Liver (tissue), 9 donors: Measurements from ENCODE around the gene SPTLC1. TPM values are rescaled to one million over a fixed set of nuclear protein-coding genes. Genes with fewer than 3 reads are reported as not detected.

Experiments used
- DNase-seq: peaks from one replicate; pipeline ENCODE4 v3.0.0-alpha.2; 2017; ENCODE audit warnings: low spot score
- H3K27ac ChIP-seq, 2 donors: one replicate each; pipeline ENCODE4 v1.7.0; 2013; ENCODE audit warnings: inconsistent platforms in 2 of 2, low read length in 2 of 2, control low read depth in 1 of 2, low read depth in 1 of 2, mild to moderate bottlenecking in 1 of 2
- H3K27me3 ChIP-seq, 4 donors: one replicate each; pipeline versions ENCODE4 v1.6.1 to v1.7.0; 2013; ENCODE audit warnings: low read length in 3 of 4, inconsistent platforms in 1 of 4, mild to moderate bottlenecking in 1 of 4, moderate library complexity in 1 of 4; ENCODE audit not compliant: control insufficient read depth in 4 of 4, insufficient read depth in 4 of 4
- H3K36me3 ChIP-seq, 4 donors: one replicate each; pipeline versions ENCODE4 v1.6.1 to v1.7.0; 2013; ENCODE audit warnings: low read length in 3 of 4, mild to moderate bottlenecking in 3 of 4, low read depth in 1 of 4, moderate library complexity in 1 of 4; ENCODE audit not compliant: control insufficient read depth in 4 of 4, insufficient read depth in 3 of 4
- H3K4me1 ChIP-seq, 4 donors: one replicate each; pipeline versions ENCODE4 v1.6.1 to v1.7.0; 2013; ENCODE audit warnings: low read length in 3 of 4, mild to moderate bottlenecking in 3 of 4, moderate library complexity in 1 of 4; ENCODE audit not compliant: control insufficient read depth in 4 of 4, insufficient read depth in 4 of 4
- H3K4me3 ChIP-seq, 3 donors: one replicate each; pipeline versions ENCODE4 v1.6.1 to v1.7.0; 2013; ENCODE audit warnings: low read length in 3 of 3, control low read depth in 1 of 3, low read depth in 1 of 3, mild to moderate bottlenecking in 1 of 3
- H3K9ac ChIP-seq, 2 donors: one replicate each; pipeline ENCODE4 v1.7.0; 2013; ENCODE audit warnings: low read length in 2 of 2, mild to moderate bottlenecking in 2 of 2, moderate library complexity in 2 of 2, control low read depth in 1 of 2, low read depth in 1 of 2
- H3K9me3 ChIP-seq, 4 donors: one replicate each; pipeline versions ENCODE4 v1.6.1 to v1.7.0; 2013; ENCODE audit warnings: low read length in 3 of 4; ENCODE audit not compliant: control insufficient read depth in 4 of 4
- EGR1 ChIP-seq, 2 donors: IDR thresholded peaks; 2 replicates each; pipeline ENCODE4 v1.6.1; 2016 to 2018; ENCODE audit warnings: antibody characterized with exemption in 2 of 2, low read depth in 2 of 2
- FOXA1 ChIP-seq: IDR thresholded peaks from 2 replicates; pipeline ENCODE4 v1.6.1; 2016; ENCODE audit warnings: antibody characterized with exemption
- FOXA2 ChIP-seq: IDR thresholded peaks from 2 replicates; pipeline ENCODE4 v1.6.1; 2016; ENCODE audit warnings: antibody characterized with exemption
- GABPA ChIP-seq, 2 donors: IDR thresholded peaks in 1 of 2; conservative IDR thresholded peaks in 1 of 2; 2 replicates each; pipeline ENCODE4 v1.6.1; 2016; ENCODE audit warnings: antibody characterized with exemption in 2 of 2, mild to moderate bottlenecking in 1 of 2, moderate library complexity in 1 of 2
- HNF4A ChIP-seq, 2 donors: conservative IDR thresholded peaks; 2 replicates each; pipeline ENCODE4 v1.6.1; 2016; ENCODE audit warnings: antibody characterized with exemption in 2 of 2, mild to moderate bottlenecking in 2 of 2
- JUND ChIP-seq, 2 donors: IDR thresholded peaks; 2 replicates each; pipeline ENCODE4 v1.6.1; 2016; ENCODE audit warnings: antibody characterized with exemption in 2 of 2
- NR2F2 ChIP-seq: IDR thresholded peaks from 2 replicates; pipeline ENCODE4 v1.6.1; 2016; ENCODE audit warnings: antibody characterized with exemption
- RXRA ChIP-seq, 2 donors: IDR thresholded peaks; 2 replicates each; pipeline ENCODE4 v1.6.1; 2017 to 2018; ENCODE audit warnings: antibody characterized with exemption in 2 of 2, mild to moderate bottlenecking in 1 of 2
- SP1 ChIP-seq: IDR thresholded peaks from 2 replicates; pipeline ENCODE4 v1.6.1; 2018; ENCODE audit warnings: antibody characterized with exemption, mild to moderate bottlenecking
- TAF1 ChIP-seq: conservative IDR thresholded peaks from 2 replicates; pipeline ENCODE4 v1.6.1; 2016; ENCODE audit warnings: antibody characterized with exemption, mild to moderate bottlenecking
- YY1 ChIP-seq: IDR thresholded peaks from 2 replicates; pipeline ENCODE4 v1.6.1; 2016; ENCODE audit warnings: antibody characterized with exemption, mild to moderate bottlenecking
- WGBS: extraction: QIAGEN DNeasy Blood & Tissue Kit; methylation state at CpG from one replicate; pipeline ENCODE4 v1.1.7; 2013; 5-methylcytosine and 5-hydroxymethylcytosine counted together
- polyA plus RNA-seq, 2 donors: library from polyadenylated mRNA; stranded (reverse) in 1 of 2; unstranded in 1 of 2; fragments of 200-250 nt in 1 of 2; fragments of >200 nt in 1 of 2; fragmentation: Nextera tagmentation in 1 of 2; extraction: Ambion mirVana in 1 of 2; gene quantifications; one replicate each; pipeline versions ENCODE4 v1.2.1 to v1.2.3, GENCODE V29; 2013 to 2015
- total RNA-seq, 2 donors: library from RNA; depleted of rRNA; stranded (reverse); fragments of >200 nt; gene quantifications; one replicate each; pipeline ENCODE4 v1.2.3, GENCODE V29; 2014
- TF ChIP-seq, protein P1 (sequence below): IDR thresholded peaks from 2 replicates; pipeline ENCODE4 v1.6.1; 2016; ENCODE audit warnings: antibody characterized with exemption
- TF ChIP-seq, protein P2 (sequence below): IDR thresholded peaks from 2 replicates; pipeline ENCODE4 v1.6.1; 2016; ENCODE audit warnings: antibody characterized with exemption, mild to moderate bottlenecking
- TF ChIP-seq, protein P3 (sequence below): IDR thresholded peaks from 2 replicates; pipeline ENCODE4 v1.6.1; 2016; ENCODE audit warnings: antibody characterized with exemption
- TF ChIP-seq, protein P4 (sequence below): fragments of 150-350 bp; IDR thresholded peaks from 2 replicates; pipeline ENCODE4 v1.5.1; 2017; ENCODE audit warnings: improper control_type of control experiment, low read depth, low read length; ENCODE audit not compliant: missing input control
- TF ChIP-seq, protein P5 (sequence below): IDR thresholded peaks from 2 replicates; pipeline ENCODE4 v1.6.1; 2016; ENCODE audit warnings: antibody characterized with exemption
- donor health status: healthy.
- donor health status: healthy.
- donor health status: healthy.
- donor health status: healthy.
- donor health status: healthy.

The SPTLC1 gene
- total and polyA plus RNA-seq, 4 donors, result 9.9 to 38.0 (median 19.8) TPM

DNA sequence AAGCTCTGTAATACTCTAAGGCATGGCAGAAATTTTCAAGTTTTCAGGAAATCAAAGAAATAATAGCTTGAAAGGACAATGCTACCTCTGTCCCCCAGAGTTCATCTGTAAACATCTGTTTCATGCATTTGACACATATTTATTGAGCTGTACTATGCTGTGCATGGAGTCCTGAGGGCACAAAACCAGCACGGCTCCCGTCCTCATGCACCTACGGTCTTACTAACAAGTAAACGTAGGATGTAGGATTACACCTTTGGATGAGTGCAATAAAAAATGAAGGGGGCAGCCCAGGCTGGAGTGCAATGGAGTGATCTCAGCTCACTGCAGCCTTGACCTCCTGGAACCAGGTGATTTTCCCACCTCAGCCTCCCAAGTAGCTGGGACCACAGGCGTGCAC lies 81.9 kb downstream of the SPTLC1 start:
- DNase-seq, result no peak
- H3K9ac ChIP-seq, result no peak overlapping the region
- no peaks in the 10 kb centered on the region for H3K4me1 ChIP-seq
- H3K27me3 ChIP-seq, result no peaks in the 10 kb centered on the region
- no peak overlapping the region for H3K27ac ChIP-seq
- peaks cover 6 to 34% (median 23%) of the 10 kb centered on the region in 4 donors for H3K36me3 ChIP-seq
- 97% methylated on average over 5 of the region's 5 CpGs for WGBS
- H3K9me3 ChIP-seq, result no peaks in the 10 kb centered on the region
- TF ChIP-seq TAF1, result no peak
- no peak for TF ChIP-seq EGR1 (IDR thresholded peaks at IDR 0.05; ENCODE audit: low read depth in 2 of 2)
- TF ChIP-seq, protein P1, sequence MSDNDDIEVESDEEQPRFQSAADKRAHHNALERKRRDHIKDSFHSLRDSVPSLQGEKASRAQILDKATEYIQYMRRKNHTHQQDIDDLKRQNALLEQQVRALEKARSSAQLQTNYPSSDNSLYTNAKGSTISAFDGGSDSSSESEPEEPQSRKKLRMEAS, result no peak
- TF ChIP-seq, protein P2, sequence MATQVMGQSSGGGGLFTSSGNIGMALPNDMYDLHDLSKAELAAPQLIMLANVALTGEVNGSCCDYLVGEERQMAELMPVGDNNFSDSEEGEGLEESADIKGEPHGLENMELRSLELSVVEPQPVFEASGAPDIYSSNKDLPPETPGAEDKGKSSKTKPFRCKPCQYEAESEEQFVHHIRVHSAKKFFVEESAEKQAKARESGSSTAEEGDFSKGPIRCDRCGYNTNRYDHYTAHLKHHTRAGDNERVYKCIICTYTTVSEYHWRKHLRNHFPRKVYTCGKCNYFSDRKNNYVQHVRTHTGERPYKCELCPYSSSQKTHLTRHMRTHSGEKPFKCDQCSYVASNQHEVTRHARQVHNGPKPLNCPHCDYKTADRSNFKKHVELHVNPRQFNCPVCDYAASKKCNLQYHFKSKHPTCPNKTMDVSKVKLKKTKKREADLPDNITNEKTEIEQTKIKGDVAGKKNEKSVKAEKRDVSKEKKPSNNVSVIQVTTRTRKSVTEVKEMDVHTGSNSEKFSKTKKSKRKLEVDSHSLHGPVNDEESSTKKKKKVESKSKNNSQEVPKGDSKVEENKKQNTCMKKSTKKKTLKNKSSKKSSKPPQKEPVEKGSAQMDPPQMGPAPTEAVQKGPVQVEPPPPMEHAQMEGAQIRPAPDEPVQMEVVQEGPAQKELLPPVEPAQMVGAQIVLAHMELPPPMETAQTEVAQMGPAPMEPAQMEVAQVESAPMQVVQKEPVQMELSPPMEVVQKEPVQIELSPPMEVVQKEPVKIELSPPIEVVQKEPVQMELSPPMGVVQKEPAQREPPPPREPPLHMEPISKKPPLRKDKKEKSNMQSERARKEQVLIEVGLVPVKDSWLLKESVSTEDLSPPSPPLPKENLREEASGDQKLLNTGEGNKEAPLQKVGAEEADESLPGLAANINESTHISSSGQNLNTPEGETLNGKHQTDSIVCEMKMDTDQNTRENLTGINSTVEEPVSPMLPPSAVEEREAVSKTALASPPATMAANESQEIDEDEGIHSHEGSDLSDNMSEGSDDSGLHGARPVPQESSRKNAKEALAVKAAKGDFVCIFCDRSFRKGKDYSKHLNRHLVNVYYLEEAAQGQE, result no peak
- TF ChIP-seq, protein P3, sequence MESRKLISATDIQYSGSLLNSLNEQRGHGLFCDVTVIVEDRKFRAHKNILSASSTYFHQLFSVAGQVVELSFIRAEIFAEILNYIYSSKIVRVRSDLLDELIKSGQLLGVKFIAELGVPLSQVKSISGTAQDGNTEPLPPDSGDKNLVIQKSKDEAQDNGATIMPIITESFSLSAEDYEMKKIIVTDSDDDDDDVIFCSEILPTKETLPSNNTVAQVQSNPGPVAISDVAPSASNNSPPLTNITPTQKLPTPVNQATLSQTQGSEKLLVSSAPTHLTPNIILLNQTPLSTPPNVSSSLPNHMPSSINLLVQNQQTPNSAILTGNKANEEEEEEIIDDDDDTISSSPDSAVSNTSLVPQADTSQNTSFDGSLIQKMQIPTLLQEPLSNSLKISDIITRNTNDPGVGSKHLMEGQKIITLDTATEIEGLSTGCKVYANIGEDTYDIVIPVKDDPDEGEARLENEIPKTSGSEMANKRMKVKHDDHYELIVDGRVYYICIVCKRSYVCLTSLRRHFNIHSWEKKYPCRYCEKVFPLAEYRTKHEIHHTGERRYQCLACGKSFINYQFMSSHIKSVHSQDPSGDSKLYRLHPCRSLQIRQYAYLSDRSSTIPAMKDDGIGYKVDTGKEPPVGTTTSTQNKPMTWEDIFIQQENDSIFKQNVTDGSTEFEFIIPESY, result no peak
- no peak for TF ChIP-seq RXRA (IDR thresholded peaks at IDR 0.05)
- TF ChIP-seq NR2F2, result no peak
- TF ChIP-seq, protein P4, sequence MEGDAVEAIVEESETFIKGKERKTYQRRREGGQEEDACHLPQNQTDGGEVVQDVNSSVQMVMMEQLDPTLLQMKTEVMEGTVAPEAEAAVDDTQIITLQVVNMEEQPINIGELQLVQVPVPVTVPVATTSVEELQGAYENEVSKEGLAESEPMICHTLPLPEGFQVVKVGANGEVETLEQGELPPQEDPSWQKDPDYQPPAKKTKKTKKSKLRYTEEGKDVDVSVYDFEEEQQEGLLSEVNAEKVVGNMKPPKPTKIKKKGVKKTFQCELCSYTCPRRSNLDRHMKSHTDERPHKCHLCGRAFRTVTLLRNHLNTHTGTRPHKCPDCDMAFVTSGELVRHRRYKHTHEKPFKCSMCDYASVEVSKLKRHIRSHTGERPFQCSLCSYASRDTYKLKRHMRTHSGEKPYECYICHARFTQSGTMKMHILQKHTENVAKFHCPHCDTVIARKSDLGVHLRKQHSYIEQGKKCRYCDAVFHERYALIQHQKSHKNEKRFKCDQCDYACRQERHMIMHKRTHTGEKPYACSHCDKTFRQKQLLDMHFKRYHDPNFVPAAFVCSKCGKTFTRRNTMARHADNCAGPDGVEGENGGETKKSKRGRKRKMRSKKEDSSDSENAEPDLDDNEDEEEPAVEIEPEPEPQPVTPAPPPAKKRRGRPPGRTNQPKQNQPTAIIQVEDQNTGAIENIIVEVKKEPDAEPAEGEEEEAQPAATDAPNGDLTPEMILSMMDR, result no peak
- TF ChIP-seq HNF4A (conservative IDR thresholded peaks at IDR 0.05), result no peak
- TF ChIP-seq FOXA1, result no peak
- no peak for TF ChIP-seq JUND (IDR thresholded peaks at IDR 0.05)
- no peak for TF ChIP-seq FOXA2
- no peak for TF ChIP-seq SP1
- TF ChIP-seq, protein P5, sequence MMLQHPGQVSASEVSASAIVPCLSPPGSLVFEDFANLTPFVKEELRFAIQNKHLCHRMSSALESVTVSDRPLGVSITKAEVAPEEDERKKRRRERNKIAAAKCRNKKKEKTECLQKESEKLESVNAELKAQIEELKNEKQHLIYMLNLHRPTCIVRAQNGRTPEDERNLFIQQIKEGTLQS, result no peak
- TF ChIP-seq GABPA (IDR thresholded peaks at IDR 0.05 in 1 of 2, conservative IDR thresholded peaks at IDR 0.05 in 1 of 2), result no peak
- TF ChIP-seq YY1, result no peak
- H3K4me3 ChIP-seq, result no peak overlapping the region

DNA sequence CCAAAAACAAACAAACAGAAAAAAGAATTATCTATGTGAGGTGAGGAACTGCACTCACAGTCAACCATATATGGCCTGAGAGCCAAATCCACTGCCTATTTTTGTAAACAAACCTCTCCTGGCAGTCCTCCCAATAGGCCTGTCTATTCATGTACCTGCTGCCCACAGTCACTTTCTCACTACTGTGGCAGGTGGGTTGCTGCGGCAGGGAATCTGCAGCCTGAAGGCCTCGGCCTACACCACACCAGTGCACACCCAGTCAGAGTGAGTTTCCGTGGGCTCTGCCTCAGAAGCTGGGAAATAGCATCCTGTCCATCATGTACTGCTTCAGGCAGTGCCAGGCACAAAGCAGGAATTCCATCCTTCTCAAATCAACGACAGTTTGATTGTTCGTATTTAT lies 82.3 kb downstream of the SPTLC1 start:
- Histone ChIP-seq H3K36me3 (peaks cover 6 to 34% (median 22%) of the 10 kb centered on the region in 4 donors), H3K4me1 (no peaks in the 10 kb centered on the region), H3K4me3 (no peak overlapping the region), H3K27me3 (no peaks in the 10 kb centered on the region), H3K9ac (no peak overlapping the region), H3K9me3 (no peaks in the 10 kb centered on the region), H3K27ac (no peak overlapping the region)
- no peak for DNase-seq
- WGBS, result 98% methylated on average over 5 of the region's 5 CpGs
- TF ChIP-seq, protein P2, result no peak
- TF ChIP-seq, protein P3, result no peak
- TF ChIP-seq FOXA2 (no peak), SP1 (no peak)
- TF ChIP-seq, protein P1, result no peak
